Upper lobe of left lung (tissue), 4 donors: ENCODE data around the gene ASTN2.

Experiments used
- EP300 ChIP-seq, 4 donors: sonication (generic); formaldehyde crosslinking; IDR thresholded peaks; one replicate each; pipeline ENCODE4 v1.5.1; 2017; ENCODE audit warnings: antibody characterized with exemption in 4 of 4, control low read depth in 2 of 4
- POLR2A ChIP-seq, 4 donors: fragments of 450-650 bp; IDR thresholded peaks; one replicate each; pipeline ENCODE4 v1.5.1; 2016 to 2017; ENCODE audit warnings: antibody characterized with exemption in 4 of 4, mild to moderate bottlenecking in 2 of 4
- POLR2AphosphoS5 ChIP-seq, 2 donors: sonication (generic); formaldehyde crosslinking; IDR thresholded peaks; one replicate each; pipeline ENCODE4 v1.5.1; 2017; ENCODE audit warnings: antibody characterized with exemption in 2 of 2
- TF ChIP-seq, protein P1 (sequence below), 6 experiments: fragments of 450-650 bp in 4 of 6; fragments of 200-600 bp in 2 of 6; sonication (generic) in 2 of 6; IDR thresholded peaks; one replicate each; pipeline ENCODE4 v1.5.1; 2016 to 2019; ENCODE audit warnings: antibody characterized with exemption in 6 of 6

DNA sequence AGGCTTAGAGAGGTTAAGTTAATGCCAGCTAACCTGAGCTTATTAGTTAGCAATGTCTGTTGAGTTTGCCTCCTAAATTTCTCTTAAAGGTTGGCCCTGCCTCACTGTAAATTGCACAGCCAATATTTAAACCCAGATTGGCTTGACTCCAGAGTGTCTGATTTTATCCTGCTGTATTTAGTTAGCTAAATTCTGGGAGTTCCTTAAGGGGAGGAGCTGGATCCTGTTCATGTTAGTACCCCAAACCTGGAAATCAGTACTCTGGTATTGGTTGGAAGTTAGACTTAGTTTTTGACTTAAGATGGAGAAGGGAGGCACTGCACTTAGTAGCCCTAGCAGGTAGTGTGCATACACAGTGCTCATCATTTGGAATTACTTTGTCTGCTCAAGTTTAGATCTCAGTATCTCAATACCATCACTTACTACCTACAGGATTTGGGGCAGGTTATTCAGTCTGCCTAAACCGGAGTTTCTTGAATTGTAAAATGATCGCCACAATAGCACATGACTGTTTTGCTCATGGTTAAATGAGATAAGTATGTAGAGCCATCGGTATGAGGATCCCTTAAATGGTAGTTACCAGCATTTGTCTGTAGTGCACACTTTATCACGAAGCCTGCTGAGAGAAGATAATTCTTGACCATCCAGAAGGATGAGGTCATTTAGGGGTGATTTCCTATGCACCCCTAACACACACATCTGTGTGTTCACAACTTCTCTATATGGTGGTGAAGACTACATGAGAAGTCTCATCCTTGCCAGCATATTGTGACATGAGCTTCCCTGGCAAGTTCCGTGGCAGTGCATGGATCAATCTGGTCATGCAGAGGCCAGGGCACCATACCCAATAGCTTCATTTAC, 992.5 kb downstream of the ASTN2 start:
- TF ChIP-seq, protein P1, sequence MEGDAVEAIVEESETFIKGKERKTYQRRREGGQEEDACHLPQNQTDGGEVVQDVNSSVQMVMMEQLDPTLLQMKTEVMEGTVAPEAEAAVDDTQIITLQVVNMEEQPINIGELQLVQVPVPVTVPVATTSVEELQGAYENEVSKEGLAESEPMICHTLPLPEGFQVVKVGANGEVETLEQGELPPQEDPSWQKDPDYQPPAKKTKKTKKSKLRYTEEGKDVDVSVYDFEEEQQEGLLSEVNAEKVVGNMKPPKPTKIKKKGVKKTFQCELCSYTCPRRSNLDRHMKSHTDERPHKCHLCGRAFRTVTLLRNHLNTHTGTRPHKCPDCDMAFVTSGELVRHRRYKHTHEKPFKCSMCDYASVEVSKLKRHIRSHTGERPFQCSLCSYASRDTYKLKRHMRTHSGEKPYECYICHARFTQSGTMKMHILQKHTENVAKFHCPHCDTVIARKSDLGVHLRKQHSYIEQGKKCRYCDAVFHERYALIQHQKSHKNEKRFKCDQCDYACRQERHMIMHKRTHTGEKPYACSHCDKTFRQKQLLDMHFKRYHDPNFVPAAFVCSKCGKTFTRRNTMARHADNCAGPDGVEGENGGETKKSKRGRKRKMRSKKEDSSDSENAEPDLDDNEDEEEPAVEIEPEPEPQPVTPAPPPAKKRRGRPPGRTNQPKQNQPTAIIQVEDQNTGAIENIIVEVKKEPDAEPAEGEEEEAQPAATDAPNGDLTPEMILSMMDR (IDR thresholded peaks at IDR 0.05) = no peak
- TF ChIP-seq POLR2A (IDR thresholded peaks at IDR 0.05) = no peak
- TF ChIP-seq POLR2AphosphoS5 (IDR thresholded peaks at IDR 0.05) = no peak
- no peak for TF ChIP-seq EP300 (IDR thresholded peaks at IDR 0.05)
